GM18511 (cell line): ENCODE measurements around the gene EPG5.
"Not testable (repeated sequence)": the region's sequence is repeated elsewhere in the genome, so short reads cannot be mapped to it uniquely, and the experiment has no call there.

Experiments used
- ATAC-seq: cut with Tn5 transposase; IDR thresholded peaks from one replicate; pipeline ENCODE4 v1.9.1; 2021; ENCODE audit warnings: mild to moderate bottlenecking, moderate library complexity; ENCODE audit not compliant: unreplicated experiment

Gene EPG5

DNA sequence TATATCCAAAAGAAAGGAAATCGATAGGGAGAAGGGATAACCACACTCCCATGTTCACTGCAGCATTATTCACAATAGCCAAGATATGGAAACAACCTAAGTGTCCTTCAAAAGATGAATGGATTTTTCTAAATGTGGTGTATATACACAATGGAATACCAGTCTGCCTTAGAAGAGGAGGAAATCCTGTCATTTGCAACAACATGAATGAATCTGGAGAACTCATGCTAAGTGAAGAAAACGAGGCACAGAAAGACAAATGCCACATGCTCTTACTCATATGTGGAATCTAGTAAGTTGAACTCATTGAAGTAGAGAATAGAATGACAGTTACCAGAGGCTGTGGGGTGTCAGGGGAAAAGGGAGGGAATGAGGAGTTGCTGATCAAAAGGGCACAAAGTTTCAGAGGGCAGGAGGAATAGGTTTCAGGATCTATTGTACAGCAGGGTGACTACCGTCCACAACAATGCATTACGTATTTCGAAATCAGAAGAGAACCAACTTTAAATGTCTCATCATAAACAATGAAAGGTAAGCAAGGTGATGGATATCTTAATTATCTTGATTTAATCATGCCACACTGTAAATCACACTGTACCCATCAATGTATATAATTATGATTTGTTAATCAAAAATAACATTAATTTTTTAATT is 95.6 kb downstream of the EPG5 start:
- ATAC-seq: no peak

DNA sequence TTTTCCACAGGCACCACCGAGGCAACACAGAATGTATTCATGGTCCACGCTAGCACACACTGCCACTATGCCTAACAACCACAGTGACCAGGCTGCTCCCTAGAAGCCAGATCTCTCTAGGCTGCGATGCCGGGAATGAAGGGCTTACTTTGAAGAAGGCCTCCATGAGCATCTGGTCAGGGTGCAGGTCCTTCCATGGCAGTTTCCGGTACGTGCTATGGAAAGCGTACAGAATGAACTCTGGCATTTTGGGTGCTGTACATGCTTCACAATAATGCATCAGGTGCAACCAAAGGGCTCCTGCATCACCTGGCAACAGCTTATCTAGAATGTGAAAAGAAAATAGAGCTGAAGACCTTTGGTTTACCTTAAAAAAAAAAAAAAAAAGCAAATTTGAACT is 96.7 kb downstream of the EPG5 start:
- no peak for ATAC-seq

- ATAC-seq: no peak
Observed at GRCh38 chr18:45865466-45865865, 101.7 kb downstream of the EPG5 start.

DNA sequence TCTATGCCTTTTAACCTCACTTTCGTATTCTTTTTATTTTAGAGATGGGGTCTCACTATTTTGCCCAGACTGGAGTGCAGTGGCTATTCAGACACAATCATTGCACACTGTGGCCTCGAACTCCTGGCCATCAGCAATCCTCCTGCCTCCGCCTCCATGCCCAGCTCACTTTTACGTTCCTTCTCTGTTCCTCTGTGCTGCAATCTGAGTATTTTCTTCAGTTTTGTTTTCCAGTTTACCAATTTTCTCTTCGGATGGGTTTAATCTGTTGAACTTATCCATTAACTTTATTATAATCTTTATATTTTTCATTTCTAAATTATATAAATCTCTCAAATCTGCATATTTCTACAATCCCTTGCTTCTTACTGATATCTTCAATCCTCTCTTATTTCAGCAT is 103.0 kb downstream of the EPG5 start:
- ATAC-seq: no peak

DNA sequence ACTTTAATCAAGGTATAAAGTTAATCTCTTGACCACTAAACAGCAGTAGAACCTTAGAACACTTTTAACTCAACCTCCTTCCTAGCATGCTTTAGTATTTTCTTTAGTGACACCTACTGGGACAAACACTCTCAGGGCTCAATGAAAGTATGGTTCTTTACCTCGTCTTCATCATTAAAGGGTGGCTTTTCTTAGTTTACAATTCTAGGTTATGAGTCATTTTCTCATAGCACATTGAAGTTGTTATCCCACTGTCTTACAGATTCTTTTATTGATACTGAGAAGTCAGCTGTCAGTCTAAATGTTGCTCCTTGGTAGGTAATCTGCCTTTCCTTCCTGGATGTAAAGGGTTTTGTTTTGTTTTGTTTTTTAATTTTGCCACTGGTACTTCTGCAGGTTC is 103.7 kb downstream of the EPG5 start:
- ATAC-seq: no peak

- no peak for ATAC-seq
Observed at GRCh38 chr18:45861926-45862325, 105.2 kb downstream of the EPG5 start.

DNA sequence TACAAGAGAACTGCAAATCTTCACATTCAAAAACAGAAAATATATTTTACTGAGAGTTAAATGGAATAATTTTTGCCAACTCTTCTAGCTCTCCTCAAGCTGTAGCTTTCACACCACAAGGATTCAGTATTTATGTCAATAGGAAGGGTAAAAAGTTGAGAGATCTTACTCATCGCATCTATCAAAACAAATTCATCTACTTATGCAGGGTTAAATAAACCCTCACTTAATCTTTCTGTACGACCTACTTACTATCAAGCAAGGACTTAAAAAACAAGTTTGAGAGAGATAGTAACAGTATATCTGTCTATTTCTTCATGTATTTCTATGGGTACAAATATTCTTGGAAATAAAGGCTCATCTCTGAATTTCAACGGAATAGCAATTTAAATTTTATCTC is 106.2 kb downstream of the EPG5 start:
- no peak for ATAC-seq

GRCh38 chr18:45860492-45860891 is 106.6 kb downstream of the EPG5 start:
- ATAC-seq: no peak

DNA sequence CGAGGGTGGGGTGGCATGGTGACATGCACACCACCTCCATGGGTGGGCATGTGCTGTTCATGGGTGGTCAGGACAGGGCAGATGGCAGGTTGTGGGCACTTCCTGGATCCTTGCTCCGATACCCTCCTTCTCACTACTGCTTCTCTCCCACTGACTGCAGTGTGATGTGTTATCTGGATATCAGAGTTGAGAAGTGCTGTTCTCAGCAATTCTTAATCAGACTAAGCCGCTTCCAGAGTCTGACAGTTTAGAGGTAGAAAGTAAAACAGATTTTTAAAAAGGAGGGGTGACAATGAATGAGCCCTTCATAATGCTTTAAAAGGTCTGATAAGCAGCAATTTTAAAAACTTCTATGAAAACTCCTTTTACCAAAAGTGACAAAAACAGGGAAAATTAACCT is 107.8 kb downstream of the EPG5 start:
- no peak for ATAC-seq

GRCh38 chr18:45856531-45856930 is 110.6 kb downstream of the EPG5 start:
- no peak for ATAC-seq

GRCh38 chr18:45854036-45854586 is 113.0 kb downstream of the EPG5 start:
- ATAC-seq: no peak

- no peak for ATAC-seq
Observed at GRCh38 chr18:45852631-45853030, 114.5 kb downstream of the EPG5 start.

DNA sequence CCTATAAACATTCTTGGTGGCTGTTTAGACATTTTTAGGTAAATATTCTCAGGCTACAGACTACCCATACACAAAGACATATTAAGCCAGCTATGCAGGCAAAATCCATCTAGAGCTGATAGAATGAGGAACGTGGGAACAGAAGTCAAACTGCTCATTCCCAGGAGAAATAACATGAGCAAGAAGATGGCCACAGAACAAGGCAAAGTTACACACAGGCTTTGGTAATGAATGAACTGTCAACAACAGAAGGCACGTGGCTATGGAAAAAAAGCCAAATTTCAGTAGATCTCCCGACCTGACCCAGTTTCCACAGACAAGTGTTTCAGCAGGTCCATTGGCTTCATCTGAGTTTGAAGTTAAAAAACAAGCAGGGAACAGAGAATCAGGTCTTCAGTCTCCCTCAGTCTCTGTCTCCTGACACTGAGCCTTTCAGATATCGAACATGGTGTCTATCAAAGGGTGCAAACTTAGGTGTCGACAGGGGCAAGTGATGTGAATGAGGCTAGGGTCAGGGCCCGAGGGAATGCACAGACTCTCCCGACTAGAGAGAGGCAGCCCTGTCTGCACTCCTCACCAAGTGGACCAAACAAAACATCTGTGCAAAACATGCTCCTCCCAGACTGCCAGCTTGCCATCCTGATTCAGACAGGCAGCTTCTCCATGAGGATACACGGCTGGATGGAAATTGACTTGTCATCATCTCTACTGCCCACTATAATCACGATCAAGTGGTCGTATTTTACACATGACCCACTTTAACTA is 115.8 kb downstream of the EPG5 start:
- no peak for ATAC-seq

DNA sequence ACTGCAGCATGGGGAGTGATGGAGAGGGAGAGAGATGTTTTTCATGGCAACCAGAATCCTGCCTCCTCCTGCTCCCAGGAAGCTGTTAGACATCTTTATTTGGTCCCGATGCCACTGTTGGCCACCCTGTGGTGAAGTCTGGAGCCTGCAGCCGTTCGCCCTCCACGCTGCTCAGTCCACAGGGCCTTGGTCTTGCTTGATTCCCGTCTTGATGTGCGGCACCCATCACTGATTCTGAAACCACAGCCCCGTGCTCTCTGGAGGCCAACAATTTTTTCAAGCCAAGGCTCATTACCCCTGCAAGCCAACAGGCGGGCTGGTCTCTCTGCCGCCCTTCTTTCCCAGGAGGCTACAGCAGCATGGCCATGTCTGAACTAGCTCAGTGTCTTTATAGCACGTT is 117.1 kb downstream of the EPG5 start:
- peak; percentile 77 for ATAC-seq

GRCh38 chr18:45849529-45849928 is 117.6 kb downstream of the EPG5 start:
- peak; percentile 49 for ATAC-seq

DNA sequence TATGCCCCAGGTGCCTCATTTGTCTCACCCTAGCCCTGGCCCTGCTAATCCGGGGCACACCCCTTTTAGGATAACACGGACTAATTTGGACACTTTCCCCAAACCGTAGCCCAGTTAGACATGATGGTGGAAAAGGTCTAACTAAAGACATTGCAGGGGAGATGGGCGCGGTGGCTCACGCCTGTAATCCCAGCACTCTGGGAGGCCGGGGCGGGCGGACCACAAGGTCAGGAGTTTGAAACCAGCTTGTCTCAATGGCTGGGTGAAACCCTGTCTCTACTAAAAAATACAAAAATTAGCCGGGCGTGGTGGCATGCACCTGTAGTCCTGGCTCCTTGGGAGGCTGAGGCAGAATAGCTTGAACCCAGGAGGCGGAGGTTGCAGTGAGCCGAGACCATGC is 118.5 kb downstream of the EPG5 start:
- ATAC-seq: not testable (repeated sequence)

- ATAC-seq: no peak
Observed at GRCh38 chr18:45847119-45847518, 120.0 kb downstream of the EPG5 start.

GRCh38 chr18:45845410-45845809 is 121.7 kb downstream of the EPG5 start:
- ATAC-seq: no peak

- no peak for ATAC-seq
Observed at GRCh38 chr18:45844938-45845337, 122.2 kb downstream of the EPG5 start.

- ATAC-seq: no peak
Observed at GRCh38 chr18:45843019-45843418, 124.1 kb downstream of the EPG5 start.

GRCh38 chr18:45841765-45842442 is 125.2 kb downstream of the EPG5 start:
- ATAC-seq: no peak
